ENCODE data around the gene FCN2.

GRCh38 chr9:134871697-134872340 is 8.8 kb upstream of the FCN2 start:
- no peak for TF ChIP-seq POLR2A (IDR thresholded peaks at IDR 0.05)
- no peak for TF ChIP-seq CTCF (IDR thresholded peaks at IDR 0.05)

All from Peyer's patch (tissue), 4 donors.